HFFc6 (cell line): ENCODE results near the gene PPIL6. TPM values are rescaled to one million over a fixed set of nuclear protein-coding genes. Genes with fewer than 3 reads are reported as not detected.

ENCODE experiments used
- DNase-seq: peaks from one replicate; pipeline ENCODE4 v3.0.0-alpha.2; 2018
- H3K27ac Mint-ChIP-seq: 2 replicates; pipeline ENCODE4 v1.8.0; 2020; ENCODE audit warnings: mild to moderate bottlenecking, mixed read lengths
- H3K27me3 Mint-ChIP-seq: 2 replicates; pipeline ENCODE4 v1.8.0; 2021; ENCODE audit warnings: mild to moderate bottlenecking, moderate library complexity, mixed read lengths; ENCODE audit not compliant: insufficient read depth
- H3K36me3 Mint-ChIP-seq: 2 replicates; pipeline ENCODE4 v1.8.0; 2021; ENCODE audit warnings: low read depth, mixed read lengths
- H3K4me1 Mint-ChIP-seq: 2 replicates; pipeline ENCODE4 v1.8.0; 2020; ENCODE audit warnings: low read depth, mixed read lengths
- H3K4me3 Mint-ChIP-seq: 2 replicates; pipeline ENCODE4 v1.8.0; 2020; ENCODE audit warnings: mild to moderate bottlenecking, moderate library complexity, mixed read lengths
- H3K9me3 Mint-ChIP-seq: 2 replicates; pipeline ENCODE4 v1.8.0; 2020; ENCODE audit warnings: mild to moderate bottlenecking, mixed read lengths
- CTCF ChIP-seq: fragments of 200-600 bp; sonication (generic); IDR thresholded peaks from 2 replicates; pipeline ENCODE4 v1.5.0; 2021; ENCODE audit warnings: antibody characterized with exemption, mild to moderate bottlenecking
- total RNA-seq, 6 experiments: library from RNA; stranded (reverse); fragmentation: NEBNext Ultra II Directional; extraction: Animal tissue kit (Norgen Biotek cat#: 25700); gene quantifications; 2 replicates in 1 of 6; 3 replicates in 5 of 6; pipeline ENCODE4 v1.2.3, GENCODE V29; 2021

Gene PPIL6
- total RNA-seq, 6 experiments from 2014 or later, result 0.21 to 0.53 (median 0.43) TPM; not detected in 1

GRCh38 chr6:109388265-109388664 is 52.2 kb downstream of the PPIL6 start:
- H3K27me3 Mint-ChIP-seq, result peaks cover 10% of the 10 kb centered on the region
- no peak for DNase-seq
- no peaks in the 10 kb centered on the region for H3K9me3 Mint-ChIP-seq
- no peak for TF ChIP-seq CTCF
- peaks cover 31% of the 10 kb centered on the region for H3K4me1 Mint-ChIP-seq
- no peak overlapping the region for H3K4me3 Mint-ChIP-seq
- H3K36me3 Mint-ChIP-seq, result no peaks in the 10 kb centered on the region
- H3K27ac Mint-ChIP-seq, result no peak overlapping the region

- Mint-ChIP-seq H3K27ac (peak overlapping the region; percentile 100), H3K27me3 (peaks cover 5% of the 10 kb centered on the region), H3K4me3 (peak overlapping the region; percentile 95), H3K9me3 (no peaks in the 10 kb centered on the region), H3K4me1 (peaks cover 42% of the 10 kb centered on the region), H3K36me3 (peaks cover 17% of the 10 kb centered on the region)
- TF ChIP-seq CTCF, result peak; percentile 35
- DNase-seq, result no peak
Measured at GRCh38 chr6:109383438-109383940, 56.9 kb downstream of the PPIL6 start.

GRCh38 chr6:109382576-109383437 is 57.6 kb downstream of the PPIL6 start:
- DNase-seq, result peak; percentile 86
- peaks cover 17% of the 10 kb centered on the region for H3K36me3 Mint-ChIP-seq

GRCh38 chr6:109381747-109382575 is 58.5 kb downstream of the PPIL6 start, which contains the start of gene CD164:
TSS of gene CD164 (minus strand) at chr6:109382467. CDS start at chr6:109382378, 89 bp downstream.
- TF ChIP-seq CTCF, result no peak
- Mint-ChIP-seq H3K4me1 (peaks cover 42% of the 10 kb centered on the region), H3K27ac (peak within 1 kb of the TSS; percentile 100), H3K36me3 (peaks cover 17% of the 10 kb centered on the region), H3K27me3 (no peaks in the 10 kb centered on the region), H3K4me3 (peak within 1 kb of the TSS; percentile 95), H3K9me3 (no peaks in the 10 kb centered on the region)
- peak; percentile 85 for DNase-seq

More at GRCh38 chr6:109382576-109383437, 57.6 kb downstream of the PPIL6 start:
- Mint-ChIP-seq H3K27me3 (no peaks in the 10 kb centered on the region), H3K27ac (peak overlapping the region; percentile 100), H3K4me1 (peaks cover 42% of the 10 kb centered on the region), H3K9me3 (no peaks in the 10 kb centered on the region), H3K4me3 (peak overlapping the region; percentile 95)
- peak; percentile 80 for TF ChIP-seq CTCF

- H3K36me3 Mint-ChIP-seq, result peaks cover 21% of the 10 kb centered on the region
- peaks cover 42% of the 10 kb centered on the region for H3K4me1 Mint-ChIP-seq
- H3K27ac Mint-ChIP-seq, result peak overlapping the region; percentile 86
- H3K27me3 Mint-ChIP-seq, result no peaks in the 10 kb centered on the region
- no peak for DNase-seq
- no peaks in the 10 kb centered on the region for H3K9me3 Mint-ChIP-seq
- no peak for TF ChIP-seq CTCF
- peak overlapping the region; percentile 95 for H3K4me3 Mint-ChIP-seq
Measured at GRCh38 chr6:109381061-109381746, 59.2 kb downstream of the PPIL6 start.
